Sigmoid colon (tissue), 7 donors: ENCODE data around the gene ZNF830. TPM values are rescaled to one million over a fixed set of nuclear protein-coding genes. Genes with fewer than 3 reads are reported as not detected.
"Not testable (repeated sequence)": the region's sequence is repeated elsewhere in the genome, so short reads cannot be mapped to it uniquely, and the experiment has no call there.

Source experiments
- DNase-seq: peaks from one replicate; pipeline ENCODE4 v3.0.0-alpha.2; 2019
- H3K27ac ChIP-seq, 4 donors: fragments of 200-600 bp; sonication (generic); one replicate each; pipeline ENCODE4 v1.5.1; 2016 to 2019; ENCODE audit warnings: mild to moderate bottlenecking in 1 of 4
- H3K27me3 ChIP-seq, 3 donors: fragments of 200-600 bp; sonication (generic); one replicate each; pipeline ENCODE4 v1.5.1; 2019; ENCODE audit warnings: mild to moderate bottlenecking in 1 of 3
- H3K36me3 ChIP-seq, 4 donors: fragments of 200-600 bp; sonication (generic); one replicate each; pipeline ENCODE4 v1.5.1; 2016 to 2019
- H3K4me1 ChIP-seq, 4 donors: fragments of 200-600 bp; sonication (generic); one replicate each; pipeline ENCODE4 v1.5.1; 2017 to 2019
- H3K4me3 ChIP-seq, 4 donors: fragments of 200-600 bp; sonication (generic); one replicate each; pipeline ENCODE4 v1.5.1; 2017 to 2019; ENCODE audit warnings: mild to moderate bottlenecking in 2 of 4, moderate library complexity in 1 of 4
- H3K9me3 ChIP-seq, 4 donors: fragments of 200-600 bp in 3 of 4; sonication (generic) in 3 of 4; one replicate each; pipeline versions ENCODE4 v1.5.1 to v1.6.1; 2013 to 2019
- CTCF ChIP-seq, 4 experiments: fragments of 450-650 bp in 3 of 4; fragments of 200-600 bp in 1 of 4; IDR thresholded peaks; one replicate each; pipeline ENCODE4 v1.5.1; 2016 to 2019; ENCODE audit warnings: antibody characterized with exemption in 4 of 4, mild to moderate bottlenecking in 3 of 4, moderate library complexity in 2 of 4
- EP300 ChIP-seq, 4 donors: sonication (generic); formaldehyde crosslinking; IDR thresholded peaks; one replicate each; pipeline ENCODE4 v1.6.1; 2017; ENCODE audit warnings: antibody characterized with exemption in 4 of 4
- POLR2A ChIP-seq, 2 donors: fragments of 450-650 bp; IDR thresholded peaks; one replicate each; pipeline ENCODE4 v1.6.1; 2016; ENCODE audit warnings: antibody characterized with exemption in 2 of 2, mild to moderate bottlenecking in 2 of 2, moderate library complexity in 2 of 2
- POLR2AphosphoS5 ChIP-seq, 4 donors: sonication (generic); formaldehyde crosslinking; IDR thresholded peaks; one replicate each; pipeline ENCODE4 v1.6.1; 2017; ENCODE audit warnings: antibody characterized with exemption in 4 of 4
- WGBS, 2 donors: extraction: QIAGEN DNeasy Blood & Tissue Kit; methylation state at CpG; one replicate each; pipeline ENCODE4 v1.1.7; 2013; 5-methylcytosine and 5-hydroxymethylcytosine counted together
- intact Hi-C: fragments of 100-400 bp; cut with DNase I; formaldehyde crosslinking; loops from one replicate; pipeline ENCODE4 v1.15.1; 2023
- polyA plus RNA-seq, 3 donors: library from polyadenylated mRNA; stranded (reverse); fragments of 200-250 nt; gene quantifications; one replicate each; pipeline ENCODE4 v1.2.3, GENCODE V29; 2013
- total RNA-seq, 4 donors: library from RNA; depleted of rRNA; stranded (reverse); fragments of >200 nt; gene quantifications; one replicate each; pipeline ENCODE4 v1.1.0, GENCODE V29; 2016
- donor health status: healthy with polysubstance abuse.
- donor health status: Bipolar disorder and iron deficiency.
- donor health status: healthy.

ZNF830 gene
- total and polyA plus RNA-seq, 7 donors, result 7.2 to 14.3 (median 12.4) TPM

- Histone ChIP-seq H3K4me1 (no peaks in the 10 kb centered on the region), H3K27me3 (no peaks in the 10 kb centered on the region), H3K9me3 (no peaks in the 10 kb centered on the region), H3K4me3 (no peak overlapping the region), H3K27ac (no peak overlapping the region), H3K36me3 (no peaks in the 10 kb centered on the region)
- DNase-seq, result no peak
- WGBS, 2 donors, result 90 to 93% methylated on average over 4 of the region's 4 CpGs
- intact Hi-C loops, result no loop called here
- no peak for TF ChIP-seq POLR2A (IDR thresholded peaks at IDR 0.05)
- no peak for TF ChIP-seq CTCF (IDR thresholded peaks at IDR 0.05)
- TF ChIP-seq POLR2AphosphoS5 (IDR thresholded peaks at IDR 0.05), result no peak
- TF ChIP-seq EP300 (IDR thresholded peaks at IDR 0.05), result no peak
Observed at GRCh38 chr17:34920676-34921075, 40.7 kb upstream of the ZNF830 start.

- Histone ChIP-seq H3K27me3 (no peaks in the 10 kb centered on the region), H3K36me3 (no peaks in the 10 kb centered on the region), H3K27ac (no peak overlapping the region), H3K4me3 (no peak overlapping the region), H3K9me3 (no peaks in the 10 kb centered on the region), H3K4me1 (no peaks in the 10 kb centered on the region)
- 92% methylated on average over 3 of the region's 3 CpGs for WGBS, 2 donors
- no peak for DNase-seq
- intact Hi-C loops, result no loop called here
- no peak for TF ChIP-seq POLR2A (IDR thresholded peaks at IDR 0.05)
- no peak for TF ChIP-seq EP300 (IDR thresholded peaks at IDR 0.05)
- TF ChIP-seq CTCF (IDR thresholded peaks at IDR 0.05), result no peak
- no peak for TF ChIP-seq POLR2AphosphoS5 (IDR thresholded peaks at IDR 0.05)
Observed at GRCh38 chr17:34926661-34927060, 34.7 kb upstream of the ZNF830 start.

GRCh38 chr17:34930283-34930682, 31.1 kb upstream of the ZNF830 start:
- TF ChIP-seq CTCF (IDR thresholded peaks at IDR 0.05) (no peak), POLR2AphosphoS5 (IDR thresholded peaks at IDR 0.05) (no peak), POLR2A (IDR thresholded peaks at IDR 0.05) (no peak), EP300 (IDR thresholded peaks at IDR 0.05) (no peak)
- H3K27me3 ChIP-seq, result no peaks in the 10 kb centered on the region
- intact Hi-C loops, result no loop called here

GRCh38 chr17:34950780-34951179, 10.6 kb upstream of the ZNF830 start:
- DNase-seq, H3K27me3 ChIP-seq, H3K36me3 ChIP-seq, H3K4me1 ChIP-seq, H3K27ac ChIP-seq, intact Hi-C loops, H3K9me3 ChIP-seq, H3K4me3 ChIP-seq: not testable (repeated sequence)
- 92 to 94% methylated on average over 4 of the region's 4 CpGs for WGBS, 2 donors

More at GRCh38 chr17:34930283-34930682, 31.1 kb upstream of the ZNF830 start:
- H3K36me3 ChIP-seq, result no peaks in the 10 kb centered on the region
- DNase-seq, result no peak
- H3K27ac ChIP-seq, result no peak overlapping the region
- H3K4me3 ChIP-seq, result no peak overlapping the region
- no peaks in the 10 kb centered on the region for H3K9me3 ChIP-seq
- no peaks in the 10 kb centered on the region for H3K4me1 ChIP-seq

- no peak overlapping the region for H3K27ac ChIP-seq
- 80 to 88% methylated on average over 1 of the region's 1 CpG for WGBS, 2 donors
- intact Hi-C loops, result no loop called here
- no peaks in the 10 kb centered on the region for H3K9me3 ChIP-seq
- H3K4me3 ChIP-seq, result no peak overlapping the region
- peaks cover 0 to 3% (median 0%) of the 10 kb centered on the region in 4 donors for H3K36me3 ChIP-seq
- peaks cover 0 to 23% (median 19%) of the 10 kb centered on the region in 4 donors for H3K4me1 ChIP-seq
- no peaks in the 10 kb centered on the region for H3K27me3 ChIP-seq
- no peak for TF ChIP-seq POLR2A (IDR thresholded peaks at IDR 0.05)
- TF ChIP-seq EP300 (IDR thresholded peaks at IDR 0.05), result no peak
- TF ChIP-seq POLR2AphosphoS5 (IDR thresholded peaks at IDR 0.05), result no peak
- TF ChIP-seq CTCF (IDR thresholded peaks at IDR 0.05), result no peak
- no peak for DNase-seq
Observed at GRCh38 chr17:34958438-34958837, 2.9 kb upstream of the ZNF830 start.
